Fibroblast of skin of scalp (primary cell): ENCODE results near the gene TEFM. TPM values are rescaled to one million over a fixed set of nuclear protein-coding genes. Genes with fewer than 3 reads are reported as not detected.
"Not testable (repeated sequence)": the region's sequence is repeated elsewhere in the genome, so short reads cannot be mapped to it uniquely, and the experiment has no call there.

Source experiments
- DNase-seq: peaks from one replicate; pipeline ENCODE4 v3.0.0-alpha.2; 2013
- polyA plus RNA-seq, 2 experiments: library from polyadenylated mRNA; unstranded; fragments of 120-200 nt; gene quantifications; one replicate each; pipeline ENCODE4 v1.2.1, GENCODE V29; 2013; ENCODE audit not compliant: insufficient read length in 2 of 2

The TEFM gene, protein sequence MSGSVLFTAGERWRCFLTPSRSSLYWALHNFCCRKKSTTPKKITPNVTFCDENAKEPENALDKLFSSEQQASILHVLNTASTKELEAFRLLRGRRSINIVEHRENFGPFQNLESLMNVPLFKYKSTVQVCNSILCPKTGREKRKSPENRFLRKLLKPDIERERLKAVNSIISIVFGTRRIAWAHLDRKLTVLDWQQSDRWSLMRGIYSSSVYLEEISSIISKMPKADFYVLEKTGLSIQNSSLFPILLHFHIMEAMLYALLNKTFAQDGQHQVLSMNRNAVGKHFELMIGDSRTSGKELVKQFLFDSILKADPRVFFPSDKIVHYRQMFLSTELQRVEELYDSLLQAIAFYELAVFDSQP
- polyA plus RNA-seq (2013, experiment 1 of 2; ENCODE audit: insufficient read length), result 10.5 TPM
- polyA plus RNA-seq (2013, experiment 2 of 2; ENCODE audit: insufficient read length), result 8.6 TPM

GRCh38 chr17:30906101-30906911, at the start of gene TEFM:
Gene TEFM, minus strand, starts transcription at chr17:30906238. Its CDS starts 40 bp downstream, at chr17:30906198.
- DNase-seq, result peak; percentile 92

- DNase-seq, result no peak
These were observed 48.2 kb upstream of the TEFM start for GRCh38 chr17:30954046-30954830.

- DNase-seq, result no peak
These were observed 46.8 kb upstream of the TEFM start for GRCh38 chr17:30952638-30953393.

DNA sequence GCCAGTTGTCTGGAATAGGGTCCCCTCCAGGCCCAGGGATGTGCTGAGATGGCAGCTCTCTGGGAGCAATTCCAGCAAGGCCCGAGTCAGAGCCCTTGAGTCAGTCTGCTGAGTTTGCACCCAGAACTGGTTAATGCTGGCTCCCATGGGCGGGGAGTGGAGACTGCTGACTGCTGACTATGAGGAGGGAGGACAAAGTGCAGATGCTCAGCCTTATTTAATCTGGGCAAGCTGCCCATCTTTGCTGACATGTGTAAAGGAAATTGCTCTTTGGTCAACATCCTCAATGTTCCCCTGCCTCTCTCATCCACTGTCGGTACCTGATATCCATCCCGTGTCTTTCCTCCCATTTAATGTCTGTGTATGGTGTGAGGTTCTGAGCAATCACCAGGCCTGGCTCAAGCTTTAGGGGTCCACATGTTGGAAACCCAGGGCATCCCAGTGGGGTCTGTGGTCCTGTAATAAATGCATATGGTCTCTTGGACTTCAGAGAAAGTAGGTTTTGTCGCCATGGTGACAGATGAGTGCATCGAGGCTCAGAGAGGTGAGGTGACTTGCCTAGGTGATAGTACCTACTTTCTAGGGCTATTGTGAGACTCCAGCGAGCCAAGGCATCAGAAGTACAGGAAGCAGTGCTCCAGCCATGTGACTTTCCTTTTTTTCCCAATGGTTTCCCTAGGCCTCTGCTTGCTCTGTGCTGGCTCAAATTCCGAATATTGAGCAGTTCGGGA, 44.8 kb upstream of the TEFM start:
- DNase-seq, result peak; percentile 70

- DNase-seq, result no peak
These were observed 44.2 kb upstream of the TEFM start for GRCh38 chr17:30950189-30950588.

DNA sequence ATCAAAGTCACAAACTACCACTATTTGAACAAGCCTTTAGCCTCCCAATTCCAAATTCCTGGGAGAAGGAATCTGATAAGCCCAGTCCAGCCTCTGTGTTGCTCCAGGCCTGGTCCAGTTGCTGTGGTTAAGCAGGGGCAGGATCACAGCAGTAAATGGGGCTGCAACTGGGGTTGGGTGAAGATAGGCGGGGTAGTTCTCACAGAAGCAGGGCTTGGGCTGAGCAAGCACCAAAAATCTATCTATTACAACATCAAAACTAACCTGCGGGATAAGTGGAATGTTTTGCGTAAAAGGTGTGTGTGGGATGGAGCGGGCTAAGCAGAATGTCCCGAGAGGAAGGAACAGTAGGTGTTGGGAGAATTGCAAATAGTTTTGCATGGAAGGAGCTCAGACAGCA, 41.8 kb upstream of the TEFM start:
- no peak for DNase-seq

GRCh38 chr17:30942308-30943079, 36.5 kb upstream of the TEFM start:
- DNase-seq, result peak; percentile 8

DNA sequence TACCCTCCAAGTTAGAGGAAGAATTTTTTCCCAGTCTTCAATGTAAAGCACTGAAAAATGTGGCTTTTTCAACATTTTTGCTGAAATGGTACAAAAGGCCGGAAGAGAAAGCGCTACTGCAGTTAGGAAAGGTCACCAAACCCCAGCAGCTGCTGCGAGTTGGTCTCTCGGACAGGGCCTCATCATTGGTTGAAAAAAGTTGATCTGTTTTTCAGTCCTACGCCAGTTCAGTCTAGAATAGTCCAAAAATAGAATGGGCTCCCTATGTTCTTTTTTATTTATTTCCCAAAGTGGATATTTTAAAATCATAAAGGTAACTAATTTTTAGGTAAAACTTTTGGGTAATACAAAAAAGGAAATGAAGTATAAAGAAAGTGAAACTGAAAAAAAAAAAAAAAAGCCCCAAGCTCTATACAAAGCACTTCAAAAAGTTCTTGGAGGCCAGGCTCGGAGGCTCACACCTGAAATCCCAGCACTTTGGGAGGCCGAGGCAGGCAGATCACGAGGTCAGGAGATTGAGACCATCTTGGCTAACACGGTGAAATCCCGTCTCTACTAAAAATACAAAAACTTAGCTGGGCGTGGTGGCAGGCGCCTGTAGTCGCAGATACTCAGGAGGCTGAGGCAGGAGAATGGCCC, 33.1 kb upstream of the TEFM start:
- no peak for DNase-seq

- no peak for DNase-seq
These were observed 27.9 kb upstream of the TEFM start for GRCh38 chr17:30933966-30934365.

DNA sequence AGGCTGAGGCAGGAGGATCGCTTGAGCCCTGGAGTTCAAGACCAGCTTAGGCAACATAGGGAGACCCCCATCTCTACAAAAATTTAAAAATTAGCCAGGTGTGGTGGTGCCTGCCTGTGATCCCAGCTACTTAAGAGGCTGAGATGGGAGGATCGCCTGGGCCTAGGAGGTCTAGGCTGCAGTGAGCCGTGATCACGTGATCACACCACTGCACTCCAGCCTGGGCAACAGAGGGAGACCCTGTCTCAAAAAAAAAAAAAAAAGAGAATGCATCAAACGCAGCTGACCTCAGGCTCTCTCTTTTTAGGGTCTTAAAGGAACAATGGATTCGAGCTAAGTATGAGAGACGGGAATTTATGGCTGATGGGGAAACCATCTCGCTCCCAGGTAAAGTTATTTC, 25.5 kb upstream of the TEFM start:
- DNase-seq, result not testable (repeated sequence)

DNA sequence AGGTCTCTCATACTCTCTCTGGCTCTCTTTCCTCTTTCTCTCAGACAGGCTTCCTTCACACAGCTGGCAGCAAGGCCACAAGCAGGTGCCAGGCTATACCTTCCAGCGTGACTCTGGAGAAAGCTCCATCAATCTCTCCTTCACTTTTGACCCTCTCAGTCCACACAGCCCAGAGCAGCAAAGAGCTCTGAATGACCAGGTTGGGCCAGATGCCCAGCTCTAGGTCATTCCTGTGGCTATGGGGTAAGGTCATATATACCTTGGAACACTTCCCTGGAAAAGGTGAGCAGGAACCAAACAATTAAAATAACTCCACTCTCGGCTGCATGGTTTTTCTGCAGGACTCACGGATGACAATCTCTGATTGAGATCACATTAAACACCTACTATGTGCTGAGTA, 24.5 kb upstream of the TEFM start:
- DNase-seq, result no peak

GRCh38 chr17:30929861-30930260, 23.8 kb upstream of the TEFM start:
- not testable (repeated sequence) for DNase-seq

- no peak for DNase-seq
These were observed 23.1 kb upstream of the TEFM start for GRCh38 chr17:30929081-30929633.

DNA sequence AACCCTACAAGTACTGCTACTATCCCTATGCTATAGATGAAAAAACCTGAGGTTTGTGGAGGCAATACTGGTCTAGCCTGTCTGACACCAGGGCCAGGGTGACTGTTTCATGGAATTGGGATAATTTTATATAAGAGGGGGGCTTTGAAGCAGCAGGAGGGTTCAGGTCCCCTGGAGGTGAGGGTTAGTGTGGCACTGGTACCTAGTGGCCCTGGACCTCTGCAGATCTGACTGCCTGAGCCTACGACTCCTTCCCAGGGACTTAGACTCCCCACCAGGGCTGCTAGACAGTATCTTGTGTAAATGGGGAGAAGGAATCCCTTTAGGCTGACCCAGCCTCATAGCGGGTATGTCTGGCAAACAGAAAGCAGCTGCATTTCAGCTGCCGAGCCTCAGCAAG, 22.5 kb upstream of the TEFM start:
- no peak for DNase-seq

- no peak for DNase-seq
These were observed 21.7 kb upstream of the TEFM start for GRCh38 chr17:30927756-30928155.

DNA sequence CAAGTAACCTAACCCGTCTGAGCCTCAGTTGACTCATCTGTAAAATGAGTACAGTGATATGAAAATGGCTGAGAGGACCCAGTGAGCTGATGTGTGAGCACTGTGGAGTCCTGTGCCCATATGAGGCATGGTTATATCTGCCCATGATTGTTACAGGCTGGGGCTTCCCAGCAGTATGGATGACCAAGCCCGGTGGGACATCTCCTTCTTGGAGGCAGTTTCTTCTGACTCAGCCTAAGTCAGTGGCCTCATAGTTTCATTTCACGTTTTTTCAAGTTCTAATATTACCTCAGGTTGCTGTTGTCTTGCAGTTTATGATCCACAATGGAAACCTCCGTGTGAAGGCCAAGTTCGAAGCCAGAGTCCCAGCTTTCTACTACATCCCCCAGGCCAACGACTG, 20.5 kb upstream of the TEFM start:
- no peak for DNase-seq

- no peak for DNase-seq
These were observed 18.3 kb upstream of the TEFM start for GRCh38 chr17:30924341-30924740.

- no peak for DNase-seq
These were observed 16.4 kb upstream of the TEFM start for GRCh38 chr17:30922235-30923030.
